Activated CD8-positive, alpha-beta memory T cell treated with anti-CD3 and anti-CD28 coated beads, Interleukin-2, amount 10 ng/mL, durations not matched to agents 7 days and 5 days (primary cell): ENCODE data around the gene TRIM56. TPM values are rescaled to one million over a fixed set of nuclear protein-coding genes. Genes with fewer than 3 reads are reported as not detected.
A peak's percentile ranks its signal among the peaks of the same experiment; 100 is the strongest.
"Not testable (repeated sequence)": the region's sequence is repeated elsewhere in the genome, so short reads cannot be mapped to it uniquely, and the experiment has no call there.

ENCODE experiments used
- ATAC-seq: fragments of 150-1000 bp; cut with Tn5 transposase; one replicate; pipeline ENCODE4 v1.10.0; 2021; ENCODE audit warnings: moderate library complexity
- CTCF ChIA-PET: fragments of 350-600 bp; sonication (Branson Sonifier 250); formaldehyde crosslinking; loops from one replicate; lab custom pipeline; 2021; ENCODE audit warnings: antibody characterized with exemption; lab: Charles Lee
- DNase-seq: peaks from one replicate; pipeline ENCODE4 v3.0.0-alpha.2; 2020
- H3K27ac Mint-ChIP-seq: one replicate; pipeline ENCODE4 v1.8.0; 2021; ENCODE audit warnings: mild to moderate bottlenecking, mixed read lengths
- H3K27me3 Mint-ChIP-seq: one replicate; pipeline ENCODE4 v1.8.0; 2021; ENCODE audit warnings: mixed read lengths
- H3K36me3 Mint-ChIP-seq: one replicate; pipeline ENCODE4 v1.8.0; 2021; ENCODE audit warnings: mild to moderate bottlenecking, mixed read lengths
- H3K4me1 Mint-ChIP-seq: one replicate; pipeline ENCODE4 v1.8.0; 2021; ENCODE audit warnings: mixed read lengths
- H3K4me3 Mint-ChIP-seq: one replicate; pipeline ENCODE4 v1.8.0; 2021; ENCODE audit warnings: mild to moderate bottlenecking, moderate library complexity, mixed read lengths
- H3K9me3 Mint-ChIP-seq: one replicate; pipeline ENCODE4 v1.8.0; 2022; ENCODE audit warnings: low read depth, mixed read lengths
- total RNA-seq, 2 experiments: library from RNA; stranded (reverse); gene quantifications; one replicate each; pipeline ENCODE4 v1.2.3, GENCODE V29; 2021

Gene TRIM56
- total RNA-seq, 2 experiments from 2014 or later: 68.2 to 110 TPM

DNA sequence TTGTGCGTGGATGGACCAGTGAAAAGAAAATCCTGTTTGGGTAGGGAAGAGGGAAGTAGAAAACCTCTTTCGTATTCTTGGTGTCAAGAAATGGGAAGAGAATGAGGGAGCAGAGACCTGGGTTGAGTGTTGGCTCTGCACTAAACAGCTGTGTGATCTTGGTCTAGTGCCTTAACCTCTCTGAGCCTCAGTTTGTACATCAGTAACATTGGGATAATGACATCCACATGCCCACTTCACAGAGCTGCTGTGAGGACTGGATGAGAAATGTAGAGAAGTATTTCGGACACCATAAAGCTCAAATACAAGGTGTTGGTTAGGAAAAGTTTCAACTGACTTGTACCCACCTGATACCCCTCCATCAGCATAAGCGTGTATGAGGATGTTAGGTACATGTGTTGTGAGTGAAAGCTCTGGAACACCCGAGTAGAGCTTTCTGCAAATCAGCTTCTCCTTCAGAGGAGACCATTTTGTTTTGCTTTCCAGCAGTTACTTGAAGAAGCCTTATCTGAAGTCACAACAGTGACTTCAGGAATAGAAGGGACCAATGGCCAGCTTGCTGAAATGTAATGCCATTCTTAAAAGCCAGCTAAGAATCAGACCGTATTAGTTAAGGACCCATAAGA is 11.2 kb downstream of the TRIM56 start:
- no peak overlapping the region for H3K4me3 Mint-ChIP-seq
- CTCF ChIA-PET: interaction anchor here (0.7 to 2.1 kb wide), 4 partner anchors 11 to 48 kb away, joined by 3 to 6 read pairs (median 4); partner anchors contain the start of gene TRIM56
- H3K4me1 Mint-ChIP-seq: peaks cover 15% of the 10 kb centered on the region
- ATAC-seq (no peak), DNase-seq (no peak)
- H3K9me3 Mint-ChIP-seq: no peaks in the 10 kb centered on the region
- H3K36me3 Mint-ChIP-seq: peaks cover 3% of the 10 kb centered on the region
- peaks cover 18% of the 10 kb centered on the region for H3K27me3 Mint-ChIP-seq
- no peak overlapping the region for H3K27ac Mint-ChIP-seq

- ATAC-seq: no peak
- no peak overlapping the region for H3K27ac Mint-ChIP-seq
- H3K36me3 Mint-ChIP-seq: peaks cover 1% of the 10 kb centered on the region
- H3K9me3 Mint-ChIP-seq: no peaks in the 10 kb centered on the region
- H3K4me3 Mint-ChIP-seq: no peak overlapping the region
- H3K27me3 Mint-ChIP-seq: peaks cover 19% of the 10 kb centered on the region
- no peak for DNase-seq
- CTCF ChIA-PET: interaction anchor here (0.6 to 1.4 kb wide), 3 partner anchors 12 to 99 kb away, joined by 3 to 5 read pairs (median 4); partner anchors contain the start of gene TRIM56
- peaks cover 15% of the 10 kb centered on the region for H3K4me1 Mint-ChIP-seq
Measured at GRCh38 chr7:101096957-101097347, 11.7 kb downstream of the TRIM56 start.

DNA sequence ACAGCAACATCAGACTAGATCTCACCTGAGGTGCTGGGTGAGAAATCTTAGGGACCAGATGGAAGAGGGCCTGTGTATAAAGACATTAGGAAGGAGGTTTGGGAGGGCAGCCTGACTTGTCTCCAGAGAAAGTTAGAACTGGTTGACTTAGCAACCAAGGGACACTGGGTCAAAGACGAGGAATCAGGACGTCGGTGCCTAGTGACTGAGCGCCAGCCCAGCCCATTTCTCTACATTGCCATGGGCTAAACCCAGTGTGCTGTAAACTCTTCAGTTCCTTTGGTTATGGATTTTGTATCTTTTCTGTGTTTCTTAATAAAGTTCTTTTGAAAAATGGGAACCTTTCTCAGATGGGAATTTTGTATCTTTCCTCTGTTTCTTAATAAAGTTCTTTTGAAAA is 12.3 kb downstream of the TRIM56 start:
- ATAC-seq (no peak), DNase-seq (no peak)
- CTCF ChIA-PET: interaction anchor here (0.6 kb wide), 1 partner anchor 98 kb away, joined by 5 read pairs; no protein-coding TSS in a partner anchor
- H3K4me3 Mint-ChIP-seq: no peak overlapping the region
- no peaks in the 10 kb centered on the region for H3K9me3 Mint-ChIP-seq
- no peak overlapping the region for H3K27ac Mint-ChIP-seq
- H3K27me3 Mint-ChIP-seq: peaks cover 19% of the 10 kb centered on the region
- H3K36me3 Mint-ChIP-seq: peaks cover 1% of the 10 kb centered on the region
- H3K4me1 Mint-ChIP-seq: peaks cover 15% of the 10 kb centered on the region

GRCh38 chr7:101099969-101100781 is 14.9 kb downstream of the TRIM56 start:
- H3K9me3 Mint-ChIP-seq: no peaks in the 10 kb centered on the region
- peaks cover 31% of the 10 kb centered on the region for H3K27me3 Mint-ChIP-seq
- CTCF ChIA-PET: interaction anchor here (1.4 to 2.4 kb wide), 3 partner anchors 44 to 183 kb away, joined by 4 to 8 read pairs (median 5); no protein-coding TSS in a partner anchor
- peaks cover 13% of the 10 kb centered on the region for H3K4me1 Mint-ChIP-seq
- H3K4me3 Mint-ChIP-seq: no peak overlapping the region
- peak; percentile 89 for ATAC-seq
- peak; percentile 76 for DNase-seq
- no peaks in the 10 kb centered on the region for H3K36me3 Mint-ChIP-seq
- no peak overlapping the region for H3K27ac Mint-ChIP-seq

DNA sequence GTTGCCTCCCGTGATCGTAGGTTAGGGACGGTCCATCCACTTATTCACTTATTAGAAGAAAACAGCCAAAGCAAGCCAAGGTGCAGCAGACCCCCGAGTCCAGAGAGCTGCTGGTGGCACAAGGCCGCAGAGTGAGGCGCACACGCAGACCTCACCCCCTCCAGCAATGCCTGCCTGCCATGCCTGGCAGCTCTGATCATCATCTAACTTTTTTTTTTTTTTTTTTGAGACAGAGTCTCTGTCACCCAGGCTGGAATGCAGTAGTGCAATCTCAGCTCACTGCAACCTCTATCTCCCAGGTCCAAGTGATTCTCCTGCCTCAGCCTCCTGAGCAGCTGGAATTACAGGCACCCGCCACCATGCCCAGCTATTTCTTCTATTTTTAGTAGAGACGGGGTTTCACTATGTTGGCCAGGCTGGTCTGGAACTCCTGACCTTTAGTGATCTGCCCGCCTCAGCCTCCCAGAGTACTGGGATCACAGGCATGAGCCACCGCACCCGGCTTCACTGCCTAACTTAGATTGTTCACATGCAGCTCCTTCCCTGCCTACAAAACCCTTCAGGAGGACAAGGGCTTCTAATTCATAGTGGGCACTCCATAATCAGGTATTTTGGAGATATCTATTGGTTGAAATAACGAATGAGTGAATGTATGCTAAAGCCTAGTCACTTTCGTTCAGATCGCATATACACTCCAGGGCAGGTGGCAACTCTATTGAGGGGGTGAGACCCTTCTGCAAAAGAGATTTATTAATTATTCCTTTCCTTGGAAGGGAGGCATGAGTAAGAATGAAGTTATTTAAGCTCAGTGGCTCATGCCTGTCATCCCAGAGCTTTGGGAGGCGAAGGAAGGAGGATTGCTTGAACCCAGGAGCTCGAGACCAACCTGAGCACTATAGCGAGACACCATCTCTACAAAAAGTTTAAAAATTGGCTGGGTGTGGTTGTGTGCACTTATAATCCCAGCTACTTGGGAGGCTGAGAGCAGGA is 15.9 kb downstream of the TRIM56 start:
- Mint-ChIP-seq H3K4me3 (no peak overlapping the region), H3K9me3 (no peaks in the 10 kb centered on the region), H3K4me1 (peaks cover 13% of the 10 kb centered on the region), H3K36me3 (no peaks in the 10 kb centered on the region), H3K27me3 (peaks cover 31% of the 10 kb centered on the region), H3K27ac (no peak overlapping the region)
- CTCF ChIA-PET: interaction anchor here (1.4 kb wide), 1 partner anchor 92 kb away, joined by 4 read pairs; no protein-coding TSS in a partner anchor
- DNase-seq (no peak), ATAC-seq (no peak)

DNA sequence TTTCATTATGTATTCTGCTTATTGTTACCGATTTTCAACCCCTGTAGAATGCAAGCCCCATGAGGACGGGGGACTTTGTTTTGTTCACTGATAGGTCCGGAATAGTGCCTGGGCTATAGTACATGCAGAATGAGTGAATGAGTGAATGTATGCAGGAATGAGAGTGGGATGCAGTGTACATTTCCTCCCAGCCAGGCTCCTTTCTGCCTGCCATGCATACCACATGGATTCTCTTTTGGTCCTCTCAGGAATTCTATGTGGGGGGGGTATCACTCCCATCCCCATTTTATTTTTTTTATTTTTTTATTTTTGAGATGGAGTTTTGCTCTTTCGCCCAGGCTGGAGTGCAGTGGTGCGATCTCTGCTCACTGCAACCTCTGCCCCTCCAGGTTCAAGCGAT is 16.7 kb downstream of the TRIM56 start:
- no peak overlapping the region for H3K4me3 Mint-ChIP-seq

DNA sequence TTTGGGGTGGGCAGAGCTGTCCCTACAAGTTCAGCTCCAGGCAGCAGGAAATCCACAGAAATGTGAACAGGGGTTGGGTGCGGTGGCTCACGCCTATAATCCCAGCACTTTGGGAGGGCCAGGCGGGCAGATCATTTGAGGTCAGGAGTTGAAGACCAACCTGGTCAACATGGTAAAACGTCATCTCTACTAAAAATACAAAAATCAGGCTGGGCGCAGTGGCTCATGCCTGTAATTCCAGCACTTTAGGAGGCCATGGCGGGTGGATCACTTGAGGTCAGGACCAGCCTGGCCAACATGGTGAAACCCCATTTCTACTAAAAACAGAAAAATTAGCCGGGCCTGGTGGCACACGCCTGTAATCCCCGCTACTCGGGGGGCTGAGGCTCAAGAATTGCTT is 18.4 kb downstream of the TRIM56 start:
- ATAC-seq, H3K4me3 Mint-ChIP-seq, CTCF ChIA-PET, DNase-seq, H3K36me3 Mint-ChIP-seq, H3K9me3 Mint-ChIP-seq, H3K27ac Mint-ChIP-seq: not testable (repeated sequence)
- peaks cover 13% of the 10 kb centered on the region for H3K4me1 Mint-ChIP-seq
- peaks cover 42% of the 10 kb centered on the region for H3K27me3 Mint-ChIP-seq

More for the DNA sequence above, 16.7 kb downstream of the TRIM56 start:
- no peaks in the 10 kb centered on the region for H3K9me3 Mint-ChIP-seq
- H3K4me1 Mint-ChIP-seq: peaks cover 13% of the 10 kb centered on the region
- DNase-seq: no peak
- no peak overlapping the region for H3K27ac Mint-ChIP-seq
- peaks cover 35% of the 10 kb centered on the region for H3K27me3 Mint-ChIP-seq
- ATAC-seq: no peak
- H3K36me3 Mint-ChIP-seq: no peaks in the 10 kb centered on the region
- CTCF ChIA-PET: interaction anchor here (1.4 kb wide), 1 partner anchor 91 kb away, joined by 4 read pairs; no protein-coding TSS in a partner anchor

GRCh38 chr7:101104193-101104713 is 19.0 kb downstream of the TRIM56 start:
- Mint-ChIP-seq H3K36me3 (no peaks in the 10 kb centered on the region), H3K9me3 (no peaks in the 10 kb centered on the region), H3K27me3 (peaks cover 42% of the 10 kb centered on the region), H3K27ac (no peak overlapping the region), H3K4me1 (peaks cover 12% of the 10 kb centered on the region), H3K4me3 (no peak overlapping the region)
- DNase-seq (no peak), ATAC-seq (no peak)
- CTCF ChIA-PET: no interaction called here

DNA sequence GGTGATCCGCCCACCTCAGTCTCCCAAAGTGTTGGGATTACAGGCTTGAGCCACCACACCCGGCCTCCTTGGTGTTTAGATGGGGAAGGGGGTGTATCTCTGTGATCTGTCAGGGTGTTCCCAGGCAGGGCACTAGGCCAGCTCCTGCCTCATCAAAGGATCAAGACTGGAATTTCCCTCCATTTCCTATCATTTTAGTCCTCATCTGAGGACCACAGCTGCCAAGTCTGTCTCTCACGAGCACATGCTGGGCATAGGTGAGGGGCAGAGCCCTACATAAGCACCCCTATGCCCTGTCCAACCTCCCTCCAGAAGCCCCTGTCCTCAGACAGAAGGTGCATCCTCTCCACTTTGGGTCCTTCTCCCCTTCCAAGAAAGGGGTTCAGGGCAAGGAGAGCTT is 19.5 kb downstream of the TRIM56 start:
- ATAC-seq (no peak), DNase-seq (no peak)
- Mint-ChIP-seq H3K36me3 (no peaks in the 10 kb centered on the region), H3K27me3 (peaks cover 37% of the 10 kb centered on the region), H3K4me3 (no peak overlapping the region), H3K27ac (no peak overlapping the region), H3K4me1 (peaks cover 9% of the 10 kb centered on the region), H3K9me3 (no peaks in the 10 kb centered on the region)
- CTCF ChIA-PET: no interaction called here

DNA sequence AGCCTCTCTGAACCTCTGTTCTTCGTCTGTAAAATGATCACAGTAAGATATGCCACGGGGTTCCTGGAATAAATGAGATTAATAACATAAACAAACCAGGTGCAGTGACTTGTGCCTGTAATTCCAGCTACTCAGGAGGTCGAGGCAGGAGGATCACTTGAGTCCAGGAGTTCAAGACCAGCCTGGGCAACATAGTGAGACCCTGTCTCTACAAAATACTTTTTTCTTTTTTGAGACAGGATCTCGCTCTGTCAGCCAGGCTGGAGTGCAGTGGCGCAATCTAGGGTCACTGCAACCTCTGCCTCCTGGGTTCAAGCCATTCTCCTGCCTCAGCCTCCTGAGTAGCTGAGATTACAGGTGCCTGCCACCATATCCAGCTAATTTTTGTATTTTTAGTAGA is 20.0 kb downstream of the TRIM56 start:
- H3K4me3 Mint-ChIP-seq, H3K9me3 Mint-ChIP-seq, ATAC-seq, H3K36me3 Mint-ChIP-seq, CTCF ChIA-PET, H3K27ac Mint-ChIP-seq, H3K4me1 Mint-ChIP-seq, DNase-seq: not testable (repeated sequence)
- H3K27me3 Mint-ChIP-seq: peaks cover 35% of the 10 kb centered on the region

DNA sequence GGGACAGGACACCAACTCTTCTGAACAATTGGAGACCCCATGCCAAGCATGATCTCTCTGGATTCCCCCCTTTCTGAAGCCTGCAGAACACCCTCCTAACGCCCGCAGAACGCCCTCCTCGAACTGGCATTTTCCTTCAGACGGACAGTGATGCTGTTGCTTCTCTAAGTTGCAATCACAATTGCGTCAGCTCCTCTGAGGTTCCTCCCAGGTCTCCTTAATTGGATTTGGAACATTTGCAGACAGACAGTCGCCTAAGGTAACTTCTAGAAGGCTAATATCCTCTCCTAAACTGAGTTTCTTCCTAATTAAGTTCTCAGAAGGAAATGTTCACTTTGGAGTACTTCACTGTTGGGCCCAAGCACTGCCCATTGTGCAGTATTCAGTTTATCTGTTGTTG is 21.1 kb downstream of the TRIM56 start:
- ATAC-seq (no peak), DNase-seq (no peak)
- no peak overlapping the region for H3K4me3 Mint-ChIP-seq
- no peaks in the 10 kb centered on the region for H3K4me1 Mint-ChIP-seq
- H3K27me3 Mint-ChIP-seq: peaks cover 25% of the 10 kb centered on the region
- no peak overlapping the region for H3K27ac Mint-ChIP-seq
- no peaks in the 10 kb centered on the region for H3K36me3 Mint-ChIP-seq
- CTCF ChIA-PET: no interaction called here
- H3K9me3 Mint-ChIP-seq: no peaks in the 10 kb centered on the region

DNA sequence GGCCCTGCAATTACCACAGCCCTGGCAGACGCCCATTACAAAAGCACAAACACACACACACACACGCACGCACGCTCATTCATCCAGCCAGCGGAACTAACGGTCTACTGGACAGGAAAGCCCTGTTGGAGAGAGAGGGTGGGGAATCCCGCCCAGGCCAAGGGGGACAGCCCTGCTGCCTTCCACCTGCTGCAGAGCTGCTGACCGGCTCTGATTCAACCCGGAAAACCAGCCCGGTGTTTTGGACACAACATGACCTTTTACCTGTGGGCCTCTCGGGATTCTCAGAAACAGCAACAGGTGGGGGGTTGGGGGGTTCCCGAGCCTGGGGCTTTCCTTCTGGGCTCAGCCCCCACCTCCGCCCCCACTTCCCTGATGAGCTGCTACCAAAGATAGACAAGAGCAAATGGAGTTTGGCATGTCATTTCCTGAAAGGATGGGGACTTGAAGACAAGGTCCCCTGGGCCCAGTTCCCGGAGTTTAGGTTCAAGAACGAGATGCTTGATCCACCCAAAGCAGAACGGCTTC is 23.1 kb downstream of the TRIM56 start:
- Mint-ChIP-seq H3K27ac (no peak overlapping the region), H3K4me3 (no peak overlapping the region), H3K27me3 (peaks cover 23% of the 10 kb centered on the region), H3K36me3 (no peaks in the 10 kb centered on the region), H3K4me1 (no peaks in the 10 kb centered on the region), H3K9me3 (no peaks in the 10 kb centered on the region)
- no peak for ATAC-seq
- CTCF ChIA-PET: interaction anchor here (0.8 kb wide), 1 partner anchor 36 kb away, joined by 3 read pairs; no protein-coding TSS in a partner anchor
- DNase-seq: no peak
